HUES48 (cell line): ENCODE measurements around the gene IQCB1.

Experiments used
- H3K27ac ChIP-seq: one replicate; pipeline ENCODE4 v1.7.0; 2013; ENCODE audit warnings: low read depth, low read length, inconsistent platforms
- H3K27me3 ChIP-seq: 2 replicates; pipeline ENCODE4 v1.6.1; 2013; ENCODE audit warnings: mild to moderate bottlenecking, low read length; ENCODE audit not compliant: control insufficient read depth, insufficient read depth
- H3K36me3 ChIP-seq: 2 replicates; pipeline ENCODE4 v1.6.1; 2013; ENCODE audit warnings: low read length; ENCODE audit not compliant: control insufficient read depth, insufficient read depth
- H3K4me1 ChIP-seq: 2 replicates; pipeline ENCODE4 v1.6.1; 2013; ENCODE audit warnings: mild to moderate bottlenecking, low read length; ENCODE audit not compliant: control insufficient read depth, insufficient read depth
- H3K4me3 ChIP-seq: 2 replicates; pipeline ENCODE4 v1.5.1; 2013; ENCODE audit warnings: mild to moderate bottlenecking, low read depth, low read length
- H3K9ac ChIP-seq: 2 replicates; pipeline ENCODE4 v1.6.1; 2013; ENCODE audit warnings: mild to moderate bottlenecking, low read depth, low read length, moderate library complexity
- H3K9me3 ChIP-seq: 2 replicates; pipeline ENCODE4 v1.6.1; 2013; ENCODE audit warnings: low read length; ENCODE audit not compliant: control insufficient read depth, insufficient read depth

Gene IQCB1

GRCh38 chr3:121768452-121768851, 66.4 kb downstream of the IQCB1 start:
- Histone ChIP-seq H3K9me3 (no peaks in the 10 kb centered on the region), H3K9ac (no peak overlapping the region), H3K27me3 (no peaks in the 10 kb centered on the region), H3K27ac (no peak overlapping the region), H3K4me3 (no peak overlapping the region), H3K4me1 (no peaks in the 10 kb centered on the region), H3K36me3 (peaks cover 32% of the 10 kb centered on the region)

- Histone ChIP-seq H3K9ac (no peak overlapping the region), H3K36me3 (no peaks in the 10 kb centered on the region), H3K4me3 (no peak overlapping the region), H3K9me3 (no peaks in the 10 kb centered on the region), H3K27me3 (no peaks in the 10 kb centered on the region; the same call in 1 of the 2 replicates), H3K4me1 (no peaks in the 10 kb centered on the region), H3K27ac (no peak overlapping the region)
Observed at GRCh38 chr3:121759541-121760202, 75.2 kb downstream of the IQCB1 start.

GRCh38 chr3:121758727-121759450, 76.0 kb downstream of the IQCB1 start:
- Histone ChIP-seq H3K9ac (no peak overlapping the region), H3K4me3 (no peak overlapping the region)

GRCh38 chr3:121757812-121758545, 76.9 kb downstream of the IQCB1 start:
- Histone ChIP-seq H3K9me3 (no peaks in the 10 kb centered on the region), H3K4me3 (no peak overlapping the region), H3K36me3 (no peaks in the 10 kb centered on the region), H3K9ac (no peak overlapping the region), H3K27ac (no peak overlapping the region), H3K4me1 (no peaks in the 10 kb centered on the region), H3K27me3 (no peaks in the 10 kb centered on the region; the same call in 1 of the 2 replicates)

More at GRCh38 chr3:121758727-121759450, 76.0 kb downstream of the IQCB1 start:
- H3K27me3 ChIP-seq = no peaks in the 10 kb centered on the region; the same call in 1 of the 2 replicates
- no peak overlapping the region for H3K27ac ChIP-seq
- H3K9me3 ChIP-seq = no peaks in the 10 kb centered on the region
- no peaks in the 10 kb centered on the region for H3K4me1 ChIP-seq
- H3K36me3 ChIP-seq = no peaks in the 10 kb centered on the region

GRCh38 chr3:121757087-121757811, 77.6 kb downstream of the IQCB1 start:
- no peaks in the 10 kb centered on the region for H3K9me3 ChIP-seq

GRCh38 chr3:121752772-121753171, 82.1 kb downstream of the IQCB1 start:
- Histone ChIP-seq H3K36me3 (no peaks in the 10 kb centered on the region), H3K27me3 (peaks cover 3% of the 10 kb centered on the region; the same call in 1 of the 2 replicates), H3K9ac (no peak overlapping the region), H3K4me3 (no peak overlapping the region), H3K9me3 (no peaks in the 10 kb centered on the region), H3K27ac (no peak overlapping the region), H3K4me1 (peaks cover 12% of the 10 kb centered on the region)

More at GRCh38 chr3:121757087-121757811, 77.6 kb downstream of the IQCB1 start:
- H3K27ac ChIP-seq = no peak overlapping the region
- H3K36me3 ChIP-seq = no peaks in the 10 kb centered on the region
- no peak overlapping the region for H3K9ac ChIP-seq
- H3K4me3 ChIP-seq = no peak overlapping the region
- H3K27me3 ChIP-seq = peaks cover under 1% of the 10 kb centered on the region; the same call in 1 of the 2 replicates
- H3K4me1 ChIP-seq = no peaks in the 10 kb centered on the region

- H3K9me3 ChIP-seq = no peaks in the 10 kb centered on the region
- peaks cover 3% of the 10 kb centered on the region; the same call in 1 of the 2 replicates for H3K27me3 ChIP-seq
- no peak overlapping the region for H3K27ac ChIP-seq
- H3K4me1 ChIP-seq = peaks cover 15% of the 10 kb centered on the region
- H3K36me3 ChIP-seq = no peaks in the 10 kb centered on the region
- H3K4me3 ChIP-seq = no peak overlapping the region
- H3K9ac ChIP-seq = no peak overlapping the region
Observed at GRCh38 chr3:121752261-121752660, 82.6 kb downstream of the IQCB1 start.

GRCh38 chr3:121750087-121750415, 84.8 kb downstream of the IQCB1 start:
- no peaks in the 10 kb centered on the region for H3K9me3 ChIP-seq
- no peaks in the 10 kb centered on the region for H3K36me3 ChIP-seq
- H3K27me3 ChIP-seq = peaks cover 3% of the 10 kb centered on the region; the same call in 1 of the 2 replicates
- peak overlapping the region; percentile 93 for H3K4me3 ChIP-seq
- peak overlapping the region; percentile 53; the same call in 1 of the 2 replicates for H3K9ac ChIP-seq
- H3K4me1 ChIP-seq = peaks cover 15% of the 10 kb centered on the region
- H3K27ac ChIP-seq = peak overlapping the region; percentile 77

GRCh38 chr3:121749276-121750086, 85.4 kb downstream of the IQCB1 start, which contains the start of gene GOLGB1:
GOLGB1 (minus strand) TSS chr3:121749741; CDS start chr3:121730971, 18,770 bp downstream.
- Histone ChIP-seq H3K27ac (peak within 1 kb of the TSS; percentile 96), H3K9ac (peak within 1 kb of the TSS; percentile 91), H3K4me1 (peaks cover 15% of the 10 kb centered on the region), H3K36me3 (no peaks in the 10 kb centered on the region), H3K4me3 (peak within 1 kb of the TSS; percentile 93), H3K9me3 (no peaks in the 10 kb centered on the region), H3K27me3 (peaks cover 3% of the 10 kb centered on the region; the same call in 1 of the 2 replicates)
